Smooth muscle cell (in vitro differentiated cells): ENCODE measurements around the gene PML. TPM values are rescaled to one million over a fixed set of nuclear protein-coding genes. Genes with fewer than 3 reads are reported as not detected.

Experiments used
- DNase-seq: peaks from one replicate; lab custom pipeline; 2025; ENCODE audit not compliant: unreplicated experiment; lab: John Stamatoyannopoulos, UW
- H2AFZ ChIP-seq: fragments of 200-600 bp; sonication (generic); 2 replicates; pipeline ENCODE4 v1.6.0; 2016; ENCODE audit warnings: antibody characterized with exemption, low read depth, mild to moderate bottlenecking
- H3F3A ChIP-seq: fragments of 200-600 bp; sonication (generic); 2 replicates; pipeline ENCODE4 v1.6.0; 2017; ENCODE audit warnings: antibody characterized with exemption, low read depth
- H3K27ac ChIP-seq: fragments of 200-600 bp; sonication (generic); 2 replicates; pipeline ENCODE4 v1.5.1; 2016; ENCODE audit warnings: low read depth, mild to moderate bottlenecking
- H3K27me3 ChIP-seq: fragments of 200-600 bp; sonication (generic); 2 replicates; pipeline ENCODE4 v1.6.1; 2016; ENCODE audit warnings: low read depth, mild to moderate bottlenecking
- H3K36me3 ChIP-seq: fragments of 200-600 bp; sonication (generic); 2 replicates; pipeline ENCODE4 v1.5.1; 2016; ENCODE audit warnings: low read depth
- H3K4me1 ChIP-seq: fragments of 200-600 bp; sonication (generic); 2 replicates; pipeline ENCODE4 v1.5.1; 2016; ENCODE audit warnings: low read depth
- H3K4me2 ChIP-seq: fragments of 200-600 bp; sonication (generic); 2 replicates; pipeline ENCODE4 v1.6.0; 2016; ENCODE audit warnings: mild to moderate bottlenecking
- H3K4me3 ChIP-seq: fragments of 200-600 bp; sonication (generic); 2 replicates; pipeline ENCODE4 v1.5.1; 2016; ENCODE audit warnings: mild to moderate bottlenecking
- H3K79me2 ChIP-seq: fragments of 200-600 bp; sonication (generic); 2 replicates; pipeline ENCODE4 v1.6.0; 2016; ENCODE audit warnings: low read depth, mild to moderate bottlenecking
- H3K9ac ChIP-seq: fragments of 200-600 bp; sonication (generic); 2 replicates; pipeline ENCODE4 v1.6.0; 2016; ENCODE audit warnings: low read depth
- H3K9me3 ChIP-seq: fragments of 200-600 bp; sonication (generic); replicated peaks from 2 replicates; pipeline ENCODE4 v1.5.1; 2016; ENCODE audit warnings: low read depth
- H4K20me1 ChIP-seq: fragments of 200-600 bp; sonication (generic); 2 replicates; pipeline ENCODE4 v1.6.0; 2016; ENCODE audit warnings: low read depth
- CTCF ChIP-seq: fragments of 200-600 bp; sonication (generic); IDR thresholded peaks from 2 replicates; pipeline ENCODE4 v1.5.1; 2017; ENCODE audit warnings: borderline replicate concordance, mild to moderate bottlenecking, antibody characterized with exemption; ENCODE audit not compliant: insufficient read depth, poor library complexity, severe bottlenecking
- WGBS: methylation state at CpG from one replicate; pipeline ENCODE4 v1.1.7; 2016; ENCODE audit warnings: low lambda C conversion rate; 5-methylcytosine and 5-hydroxymethylcytosine counted together
- polyA plus RNA-seq: library from polyadenylated mRNA; unstranded; fragments of >200 nt; fragmentation: Nextera tagmentation; extraction: Ambion mirVana; gene quantifications from 2 replicates; pipeline ENCODE4 v1.2.1, GENCODE V29; 2016
- total RNA-seq: library from RNA; depleted of rRNA; stranded (reverse); fragments of >200 nt; gene quantifications from 2 replicates; pipeline ENCODE4 v1.2.3, GENCODE V29; 2014

The PML gene
- total and polyA plus RNA-seq, 2 experiments from 2014 or later = 33.7 to 34.1 TPM

DNA sequence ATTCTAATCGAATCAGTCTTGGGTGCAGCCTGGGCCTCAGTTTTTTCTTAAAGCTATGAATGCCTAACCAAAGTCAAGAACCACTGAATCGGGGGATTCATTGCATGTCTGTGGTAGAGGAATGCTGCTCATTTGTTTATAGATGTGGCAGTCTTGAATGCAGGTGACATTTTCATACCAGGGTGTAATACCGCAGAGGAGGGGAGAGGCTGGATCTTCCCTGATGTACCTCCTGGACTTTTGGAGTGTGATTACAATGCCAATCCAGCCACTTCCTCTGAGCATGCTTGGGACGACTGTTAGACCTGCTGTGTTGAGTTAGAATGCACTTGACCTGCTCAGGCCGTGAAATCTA lies 45.1 kb downstream of the PML start:
- no peak for DNase-seq
- no peaks in the 10 kb centered on the region for H3K9me3 ChIP-seq
- H3K4me3 ChIP-seq = no peak overlapping the region
- H3K27me3 ChIP-seq = no peaks in the 10 kb centered on the region
- 79% methylated on average over 5 of the region's 5 CpGs for WGBS
- peaks cover 14% of the 10 kb centered on the region for H3F3A ChIP-seq
- no peak overlapping the region for H3K9ac ChIP-seq
- peak overlapping the region; percentile 98 for H3K27ac ChIP-seq
- H4K20me1 ChIP-seq = no peaks in the 10 kb centered on the region
- no peaks in the 10 kb centered on the region for H3K36me3 ChIP-seq
- peak overlapping the region; percentile 80 for H3K4me2 ChIP-seq
- peaks cover 18% of the 10 kb centered on the region for H3K4me1 ChIP-seq
- no peak overlapping the region for H2AFZ ChIP-seq
- TF ChIP-seq CTCF = no peak
- no peaks in the 10 kb centered on the region for H3K79me2 ChIP-seq

DNA sequence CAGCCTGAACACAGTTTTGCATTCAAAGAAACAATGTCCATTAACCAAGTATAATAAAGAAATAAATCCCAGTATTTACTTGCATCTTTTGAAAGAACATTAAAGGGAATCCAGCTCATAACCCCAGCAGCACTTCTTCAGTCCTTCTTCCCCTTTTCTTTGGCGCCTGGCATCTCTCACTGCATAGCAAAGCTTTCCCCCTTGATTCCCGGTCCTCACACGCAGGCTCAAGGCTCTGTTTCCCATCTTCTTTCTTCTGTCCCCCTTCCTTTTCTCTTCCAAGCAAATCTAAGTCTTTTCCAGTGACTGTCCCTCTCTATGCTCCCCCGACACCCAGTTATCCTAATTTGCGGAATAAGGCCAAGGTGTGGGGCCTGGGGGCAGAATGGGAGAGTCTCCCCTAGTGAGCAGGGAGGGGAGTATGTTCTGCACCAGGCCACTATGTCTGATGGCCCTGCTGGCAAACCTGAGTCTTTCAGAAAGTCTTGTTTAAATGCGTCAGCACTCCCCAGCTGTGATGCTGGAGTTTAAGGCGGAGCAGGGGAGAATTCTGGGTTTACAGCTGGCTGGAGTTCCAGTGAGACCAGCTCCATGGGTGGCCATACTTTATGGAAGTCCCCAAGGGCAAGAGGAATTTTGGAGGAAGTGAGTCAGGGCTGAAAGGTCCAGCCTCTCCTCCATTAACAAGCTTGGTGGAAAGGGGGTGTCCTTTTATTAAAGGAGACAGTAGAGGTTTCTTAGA lies 45.8 kb downstream of the PML start:
- peak; percentile 27 for DNase-seq
- Histone ChIP-seq H3F3A (peaks cover 14% of the 10 kb centered on the region), H2AFZ (no peak overlapping the region), H3K79me2 (no peaks in the 10 kb centered on the region), H3K4me2 (peak overlapping the region; percentile 80), H3K36me3 (no peaks in the 10 kb centered on the region), H3K9me3 (no peaks in the 10 kb centered on the region), H3K4me1 (peaks cover 18% of the 10 kb centered on the region), H4K20me1 (no peaks in the 10 kb centered on the region), H3K27me3 (no peaks in the 10 kb centered on the region), H3K27ac (peak overlapping the region; percentile 98), H3K9ac (peak overlapping the region; percentile 80), H3K4me3 (no peak overlapping the region)
- 63% methylated on average over 7 of the region's 7 CpGs for WGBS
- TF ChIP-seq CTCF = no peak

- WGBS = 39% methylated on average over 10 of the region's 10 CpGs
- no peaks in the 10 kb centered on the region for H3K79me2 ChIP-seq
- no peak overlapping the region for H2AFZ ChIP-seq
- H3K9ac ChIP-seq = peak overlapping the region; percentile 80
- no peaks in the 10 kb centered on the region for H3K36me3 ChIP-seq
- no peak overlapping the region for H3K4me3 ChIP-seq
- no peak for DNase-seq
- H4K20me1 ChIP-seq = no peaks in the 10 kb centered on the region
- peak overlapping the region; percentile 98 for H3K27ac ChIP-seq
- no peaks in the 10 kb centered on the region for H3K9me3 ChIP-seq
- peak overlapping the region; percentile 66 for H3K4me2 ChIP-seq
- H3F3A ChIP-seq = peaks cover 14% of the 10 kb centered on the region
- H3K4me1 ChIP-seq = peaks cover 18% of the 10 kb centered on the region
- no peaks in the 10 kb centered on the region for H3K27me3 ChIP-seq
- no peak for TF ChIP-seq CTCF
These were observed 46.8 kb downstream of the PML start for GRCh38 chr15:74041311-74041756.

- 87% methylated on average over 8 of the region's 8 CpGs for WGBS
- H3K4me1 ChIP-seq = peaks cover 18% of the 10 kb centered on the region
- H2AFZ ChIP-seq = no peak overlapping the region
- H3K27me3 ChIP-seq = no peaks in the 10 kb centered on the region
- H3K9me3 ChIP-seq = no peaks in the 10 kb centered on the region
- H3K4me2 ChIP-seq = peak overlapping the region; percentile 66
- H4K20me1 ChIP-seq = no peaks in the 10 kb centered on the region
- peaks cover 14% of the 10 kb centered on the region for H3F3A ChIP-seq
- no peak for DNase-seq
- H3K79me2 ChIP-seq = no peaks in the 10 kb centered on the region
- no peaks in the 10 kb centered on the region for H3K36me3 ChIP-seq
- no peak overlapping the region for H3K4me3 ChIP-seq
- TF ChIP-seq CTCF = no peak
- no peak overlapping the region for H3K9ac ChIP-seq
- peak overlapping the region; percentile 98 for H3K27ac ChIP-seq
These were observed 47.4 kb downstream of the PML start for GRCh38 chr15:74041777-74042435.
